ENCODE data around the gene DTX3.

GRCh38 chr12:57600395-57600794, 4.2 kb upstream of the DTX3 start:
- TF ChIP-seq CTCF (conservative IDR thresholded peaks at IDR 0.05; ENCODE audit: low read depth, low read length) = no peak
- TF ChIP-seq EZH2 (IDR thresholded peaks at IDR 0.05; ENCODE audit: borderline replicate concordance, low read depth, low read length, poor library complexity, severe bottlenecking) = no peak
